ENCODE results near the gene NSUN2.
"Not testable (repeated sequence)": the region's sequence is repeated elsewhere in the genome, so short reads cannot be mapped to it uniquely, and the experiment has no call there.

The NSUN2 gene

GRCh38 chr5:6582507-6583048, 50.3 kb downstream of the NSUN2 start:
- DNase-seq (ENCODE audit: low read depth in 2 of 2): no peak

DNA sequence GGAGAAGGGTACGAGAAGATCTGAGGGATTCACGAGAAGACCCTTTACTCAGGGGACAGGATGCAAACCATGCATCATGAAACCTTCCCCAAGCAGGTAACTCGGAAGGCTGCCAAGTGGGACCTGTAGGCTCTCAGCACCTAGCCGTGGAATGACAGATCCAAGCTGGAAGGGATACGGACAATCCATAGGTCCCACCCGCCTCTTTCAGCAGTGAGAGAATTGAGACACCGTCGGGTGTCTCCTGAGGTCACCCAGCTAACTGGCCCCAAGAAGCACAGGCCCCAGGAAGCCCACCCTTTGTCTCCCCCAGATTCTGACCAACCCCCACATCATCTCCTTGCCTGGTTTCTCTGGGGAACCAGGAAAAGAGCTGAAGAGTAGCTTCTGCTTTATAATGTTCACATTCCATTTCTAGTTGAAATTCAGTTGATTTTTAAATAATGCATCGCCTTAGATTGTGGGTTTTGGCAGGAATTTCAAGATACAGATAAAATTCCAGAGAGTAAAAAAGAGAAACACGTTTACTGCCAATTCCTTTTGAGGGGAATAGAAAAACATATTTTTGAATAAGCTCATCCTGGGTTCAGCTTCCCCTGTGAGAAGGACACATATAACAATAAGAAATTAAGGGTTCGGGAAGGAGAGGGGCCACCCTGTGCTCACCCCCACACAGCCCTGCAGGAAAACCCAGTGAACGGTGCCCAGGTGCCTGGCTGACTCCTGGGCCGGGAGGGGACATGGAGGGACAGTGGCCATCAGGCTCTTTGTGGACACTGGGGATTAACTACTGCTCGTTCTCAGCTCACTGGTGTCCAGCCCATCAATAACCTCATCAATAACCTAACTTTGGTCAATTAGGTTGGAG, 51.1 kb downstream of the NSUN2 start:
- DNase-seq (ENCODE audit: low read depth in 2 of 2): no peak

- no peak for DNase-seq (ENCODE audit: low read depth in 2 of 2)
These were observed 51.8 kb downstream of the NSUN2 start for GRCh38 chr5:6581090-6581489.

GRCh38 chr5:6579535-6579934, 53.3 kb downstream of the NSUN2 start:
- DNase-seq (ENCODE audit: low read depth in 2 of 2): no peak

DNA sequence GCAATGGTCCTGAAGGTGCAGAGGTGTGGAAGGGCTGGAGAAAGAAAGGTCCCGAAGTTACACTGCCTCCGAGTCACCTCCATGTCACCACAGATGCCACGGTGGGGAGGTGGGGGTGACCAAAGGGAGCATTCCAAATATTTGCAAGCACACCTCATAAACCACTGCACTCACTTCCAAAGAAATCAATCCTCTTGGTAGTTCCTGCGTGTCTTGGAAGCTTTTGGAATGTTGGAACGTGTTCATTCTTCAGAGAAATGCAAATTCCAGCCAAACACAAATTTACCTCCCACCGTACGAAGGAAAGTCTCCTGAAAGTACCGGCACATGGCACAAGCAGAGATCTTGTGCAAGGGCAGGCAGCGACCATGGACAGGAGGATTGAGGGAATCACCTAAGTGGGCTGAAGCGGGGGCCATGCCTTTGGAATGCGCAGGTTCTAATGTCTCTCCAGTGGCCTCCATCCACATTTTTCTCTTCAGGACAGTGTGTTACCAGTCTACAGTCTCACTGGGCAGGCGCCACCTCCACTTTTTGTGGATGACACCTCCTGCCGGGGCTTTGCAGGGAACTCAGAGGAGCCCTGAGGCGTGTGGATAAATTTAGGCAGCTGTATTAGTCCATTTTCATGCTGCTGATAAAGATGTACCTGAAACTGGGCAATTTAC, 54.0 kb downstream of the NSUN2 start:
- DNase-seq (ENCODE audit: low read depth in 2 of 2): no peak

DNA sequence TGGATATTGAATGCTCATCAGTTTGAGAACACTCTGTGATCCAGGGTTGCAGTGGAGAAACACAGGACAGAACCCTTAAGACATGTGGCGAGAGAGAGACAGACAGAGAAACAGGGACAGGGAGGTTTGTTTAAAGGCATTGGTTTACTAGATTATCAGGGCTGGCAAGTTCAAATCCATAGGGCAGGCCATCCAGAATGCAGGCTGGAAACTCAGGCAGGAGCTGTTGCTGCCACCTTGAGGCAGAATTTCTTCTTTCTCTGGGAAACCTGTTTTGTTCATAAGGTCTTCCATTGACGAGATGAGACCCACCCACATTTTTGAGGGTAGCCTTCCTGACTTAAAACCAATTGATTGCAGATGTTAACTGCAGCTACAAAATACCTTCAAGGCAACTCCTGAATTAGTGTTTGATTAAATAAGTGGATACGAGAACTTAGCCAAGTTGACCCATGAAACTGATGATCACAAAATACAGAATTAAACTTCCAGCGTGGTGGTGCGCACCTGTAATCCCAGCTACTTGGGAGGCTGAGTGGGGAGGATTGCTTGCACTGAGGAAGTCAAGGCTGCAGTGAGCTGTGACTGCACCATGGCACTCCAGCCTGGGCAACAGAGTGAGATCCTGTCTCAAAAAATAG, 55.9 kb downstream of the NSUN2 start:
- DNase-seq (ENCODE audit: low read depth in 2 of 2): no peak

DNA sequence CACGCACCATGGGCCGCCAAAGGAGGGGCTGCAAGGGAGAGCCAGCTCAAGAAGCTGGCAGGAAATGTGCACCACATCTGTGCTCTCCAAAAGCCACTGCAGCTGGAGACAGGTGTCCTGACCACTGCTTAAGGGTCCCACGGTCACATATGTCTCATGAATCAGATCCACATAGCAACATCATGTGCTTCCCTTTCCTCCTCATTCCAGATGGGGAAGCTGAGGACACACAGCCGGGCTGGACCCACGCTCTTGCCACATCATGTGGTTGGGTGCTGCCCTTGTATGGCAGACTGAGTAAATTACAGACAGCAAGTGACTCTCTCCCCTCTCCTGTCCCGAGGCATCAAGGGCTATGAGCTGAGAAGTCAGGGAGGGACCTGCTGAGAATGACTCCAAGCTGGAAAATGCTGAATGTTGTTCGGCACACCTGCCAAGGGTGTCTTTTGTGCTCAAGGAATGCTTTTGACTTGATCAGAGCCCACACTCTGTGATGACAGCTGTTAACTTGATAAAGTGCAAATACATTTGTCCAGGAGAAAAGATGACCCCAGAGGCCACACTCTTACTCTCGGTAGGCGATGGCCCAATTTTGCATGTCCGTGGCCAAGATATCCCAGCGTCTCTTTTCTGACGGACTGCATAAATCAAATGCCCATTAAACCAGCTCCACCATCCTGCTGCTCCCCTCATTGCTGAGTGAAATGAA, 58.2 kb downstream of the NSUN2 start:
- no peak for DNase-seq (ENCODE audit: low read depth in 2 of 2)

GRCh38 chr5:6574111-6574510, 58.7 kb downstream of the NSUN2 start:
- DNase-seq (ENCODE audit: low read depth in 2 of 2): no peak

DNA sequence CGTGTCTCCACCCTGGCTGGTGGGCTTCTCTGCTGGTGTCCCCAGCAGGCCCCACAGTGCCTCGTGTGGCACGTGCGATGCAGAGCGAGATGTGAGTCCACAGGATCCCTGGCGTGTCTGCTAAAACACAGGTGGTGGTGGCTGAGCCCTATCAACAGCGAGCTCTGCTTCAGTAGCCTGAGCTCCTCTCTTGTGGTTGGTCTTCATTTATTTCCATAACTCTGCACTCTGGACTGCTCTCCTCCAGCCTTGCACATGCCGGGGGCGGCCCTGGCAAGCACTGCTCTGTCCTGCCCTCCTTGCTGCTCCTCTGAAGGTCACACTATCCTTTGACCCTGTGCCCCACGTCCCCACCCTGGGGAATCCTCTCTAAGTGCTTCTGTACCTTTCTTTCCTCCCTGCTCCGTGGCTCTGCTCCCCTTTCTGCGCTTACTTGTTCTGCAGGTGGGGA, 59.2 kb downstream of the NSUN2 start:
- DNase-seq (ENCODE audit: low read depth in 2 of 2): no peak

DNA sequence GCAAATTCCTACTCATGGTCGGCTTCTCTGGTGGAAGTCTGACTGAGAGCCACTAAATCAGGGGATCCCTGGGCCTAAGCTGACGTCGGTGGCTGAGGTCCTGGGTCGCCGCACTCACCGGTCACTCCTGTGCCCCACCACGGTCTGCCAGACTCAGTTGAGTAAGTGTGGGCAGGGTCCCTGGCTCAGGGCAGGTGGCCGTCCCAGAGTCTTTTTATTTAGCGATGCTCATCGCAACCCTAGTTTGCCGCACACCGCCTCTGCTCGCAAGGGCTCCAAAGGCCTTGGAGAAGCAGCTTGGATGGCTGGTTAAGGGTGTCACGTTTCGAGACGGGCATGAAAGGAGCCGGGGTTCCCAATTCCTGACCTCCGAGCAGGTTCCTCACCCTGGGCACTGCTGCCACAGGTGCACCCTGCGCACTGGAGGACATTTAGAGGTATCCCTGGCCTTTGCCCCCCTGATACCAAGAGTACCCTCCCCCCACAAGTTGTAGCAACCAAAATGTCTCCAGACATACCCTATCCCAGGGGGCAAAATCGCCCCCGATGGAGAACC, 59.9 kb downstream of the NSUN2 start:
- no peak for DNase-seq (ENCODE audit: low read depth in 2 of 2)

GRCh38 chr5:6572086-6572824, 60.6 kb downstream of the NSUN2 start:
- no peak for DNase-seq (ENCODE audit: low read depth in 2 of 2)

- DNase-seq (ENCODE audit: low read depth in 2 of 2): not testable (repeated sequence)
These were observed 61.2 kb downstream of the NSUN2 start for GRCh38 chr5:6571607-6572006.

GRCh38 chr5:6570530-6570929, 62.3 kb downstream of the NSUN2 start:
- DNase-seq (ENCODE audit: low read depth in 2 of 2): no peak

DNA sequence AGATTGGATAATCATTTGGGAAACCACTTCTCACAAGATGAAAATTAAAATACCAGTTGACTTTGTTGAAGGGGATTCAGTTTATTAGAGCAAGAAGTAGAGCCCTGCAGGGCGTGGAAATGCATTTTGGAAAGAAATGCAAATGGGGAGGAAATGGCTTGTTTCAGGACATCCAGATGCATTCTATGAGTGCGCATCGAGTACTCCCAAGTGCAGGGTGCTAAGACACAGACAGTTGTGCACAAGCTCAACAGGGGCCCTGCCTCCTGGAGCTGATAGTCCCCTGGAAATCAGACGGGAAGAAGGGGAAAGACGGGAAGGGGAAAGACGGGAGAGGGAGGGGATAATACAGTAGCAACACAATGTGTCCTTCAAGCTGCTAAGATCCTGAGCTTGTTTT, 64.0 kb downstream of the NSUN2 start:
- no peak for DNase-seq (ENCODE audit: low read depth in 2 of 2)

GRCh38 chr5:6568383-6568782, 64.5 kb downstream of the NSUN2 start:
- DNase-seq (ENCODE audit: low read depth in 2 of 2): no peak

- no peak for DNase-seq (ENCODE audit: low read depth in 2 of 2)
These were observed 65.0 kb downstream of the NSUN2 start for GRCh38 chr5:6567835-6568234.

DNA sequence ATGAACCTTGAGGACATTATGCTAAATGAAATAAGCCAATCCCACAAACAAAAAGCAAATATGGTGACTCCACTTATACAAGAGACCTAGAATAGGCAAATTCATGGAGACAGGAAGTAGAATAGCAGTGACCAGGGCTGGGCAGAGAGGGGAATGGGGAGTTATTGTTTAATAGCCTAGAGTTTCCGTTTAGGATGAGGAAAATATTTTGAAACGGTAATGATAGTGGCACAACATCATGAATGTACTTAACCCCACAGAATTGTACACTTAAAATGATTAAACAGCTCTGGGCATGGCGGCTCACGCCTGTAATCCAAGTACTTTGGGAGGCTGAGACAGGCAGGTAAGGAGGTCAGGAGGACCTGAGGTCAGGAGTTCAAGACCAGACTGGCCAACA, 65.8 kb downstream of the NSUN2 start:
- DNase-seq (ENCODE audit: low read depth in 2 of 2): no peak

DNA sequence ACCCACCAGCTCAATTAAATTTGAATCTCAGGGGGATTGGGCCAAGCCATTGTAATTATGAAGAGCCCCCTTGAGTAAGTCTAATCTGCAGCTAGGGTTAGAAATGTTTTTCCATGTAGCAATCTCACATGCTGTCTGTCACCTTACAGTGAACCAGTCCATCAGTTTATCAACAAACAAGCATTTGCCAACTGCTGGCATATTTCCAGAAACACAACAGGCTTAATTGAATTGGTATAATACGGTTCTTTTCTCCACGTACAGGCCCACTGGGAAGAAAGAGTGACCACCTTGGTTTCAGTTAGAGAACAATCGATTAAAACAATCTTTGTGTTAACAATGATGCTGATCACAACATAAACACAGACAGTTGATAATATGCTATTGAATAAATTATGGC, 67.4 kb downstream of the NSUN2 start:
- no peak for DNase-seq (ENCODE audit: low read depth in 2 of 2)

GRCh38 chr5:6557807-6558575, 74.9 kb downstream of the NSUN2 start:
- DNase-seq (ENCODE audit: low read depth in 2 of 2): no peak

- no peak for DNase-seq (ENCODE audit: low read depth in 2 of 2)
These were observed 76.1 kb downstream of the NSUN2 start for GRCh38 chr5:6556802-6557102.
